ENCODE results near the gene ALKBH5. TPM values are rescaled to one million over a fixed set of nuclear protein-coding genes. Genes with fewer than 3 reads are reported as not detected.

ALKBH5 gene
- total RNA-seq, 1 donor from 2014 or later: 104 TPM

DNA sequence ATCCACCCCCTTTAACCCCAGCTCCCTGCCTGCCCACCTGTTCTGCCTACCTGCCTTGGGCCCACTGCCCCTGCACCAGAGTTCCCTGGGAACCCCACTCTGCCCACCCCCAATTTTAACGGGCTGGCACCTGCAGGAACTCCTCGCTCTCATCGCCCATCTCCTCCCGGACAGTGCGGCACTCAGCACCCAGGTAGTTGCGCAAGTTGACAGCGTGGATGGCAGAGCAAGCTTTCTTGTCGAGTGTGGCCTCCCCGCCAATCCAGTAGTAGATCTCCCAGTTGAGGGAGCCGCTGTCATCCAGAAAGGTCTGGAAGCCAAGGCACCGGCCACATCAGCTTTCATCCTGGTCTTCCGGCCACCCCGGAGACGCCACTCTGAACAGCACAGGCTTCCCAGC is 67.1 kb downstream of the ALKBH5 start:
- Mint-ChIP-seq H3K4me1 (peaks cover 4% of the 10 kb centered on the region), H3K9me3 (no peaks in the 10 kb centered on the region), H3K36me3 (ENCODE audit: low read depth) (peaks cover 5% of the 10 kb centered on the region), H3K27me3 (ENCODE audit: low read depth) (peaks cover 2% of the 10 kb centered on the region), H3K4me3 (no peak overlapping the region), H3K27ac (ENCODE audit: unreplicated experiment) (no peak overlapping the region)
- TF ChIP-seq, protein P1, sequence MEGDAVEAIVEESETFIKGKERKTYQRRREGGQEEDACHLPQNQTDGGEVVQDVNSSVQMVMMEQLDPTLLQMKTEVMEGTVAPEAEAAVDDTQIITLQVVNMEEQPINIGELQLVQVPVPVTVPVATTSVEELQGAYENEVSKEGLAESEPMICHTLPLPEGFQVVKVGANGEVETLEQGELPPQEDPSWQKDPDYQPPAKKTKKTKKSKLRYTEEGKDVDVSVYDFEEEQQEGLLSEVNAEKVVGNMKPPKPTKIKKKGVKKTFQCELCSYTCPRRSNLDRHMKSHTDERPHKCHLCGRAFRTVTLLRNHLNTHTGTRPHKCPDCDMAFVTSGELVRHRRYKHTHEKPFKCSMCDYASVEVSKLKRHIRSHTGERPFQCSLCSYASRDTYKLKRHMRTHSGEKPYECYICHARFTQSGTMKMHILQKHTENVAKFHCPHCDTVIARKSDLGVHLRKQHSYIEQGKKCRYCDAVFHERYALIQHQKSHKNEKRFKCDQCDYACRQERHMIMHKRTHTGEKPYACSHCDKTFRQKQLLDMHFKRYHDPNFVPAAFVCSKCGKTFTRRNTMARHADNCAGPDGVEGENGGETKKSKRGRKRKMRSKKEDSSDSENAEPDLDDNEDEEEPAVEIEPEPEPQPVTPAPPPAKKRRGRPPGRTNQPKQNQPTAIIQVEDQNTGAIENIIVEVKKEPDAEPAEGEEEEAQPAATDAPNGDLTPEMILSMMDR (conservative IDR thresholded peaks at IDR 0.05): no peak
- no peak for DNase-seq (ENCODE audit: low read depth, low spot score)

DNA sequence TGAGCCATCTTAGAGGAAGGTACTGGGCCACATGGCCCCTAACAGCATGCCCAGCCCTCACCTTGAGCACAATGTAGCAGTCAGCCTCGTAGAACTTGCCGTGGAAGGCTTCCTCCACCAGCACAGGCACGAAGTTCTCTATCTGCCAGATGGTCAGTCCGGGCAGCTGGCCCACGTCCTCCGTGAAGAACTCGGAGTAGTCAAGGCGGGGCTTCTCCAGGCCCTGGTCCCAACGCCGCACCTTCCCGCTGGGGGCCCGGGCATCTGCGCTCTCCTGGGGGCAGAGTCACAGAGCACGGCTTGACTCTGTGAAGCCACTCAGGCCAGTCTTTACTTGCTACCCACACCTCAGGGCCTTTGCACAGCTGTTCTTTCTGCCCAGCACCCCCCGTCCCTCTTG is 67.6 kb downstream of the ALKBH5 start:
- no peaks in the 10 kb centered on the region for H3K9me3 Mint-ChIP-seq
- peaks cover 5% of the 10 kb centered on the region for H3K36me3 Mint-ChIP-seq (ENCODE audit: low read depth)
- TF ChIP-seq, protein P1 (conservative IDR thresholded peaks at IDR 0.05): no peak
- no peak overlapping the region for H3K4me3 Mint-ChIP-seq
- H3K27me3 Mint-ChIP-seq (ENCODE audit: low read depth): peaks cover 2% of the 10 kb centered on the region
- no peak for DNase-seq (ENCODE audit: low read depth, low spot score)
- no peak overlapping the region for H3K27ac Mint-ChIP-seq (ENCODE audit: unreplicated experiment)
- peaks cover 4% of the 10 kb centered on the region for H3K4me1 Mint-ChIP-seq

DNA sequence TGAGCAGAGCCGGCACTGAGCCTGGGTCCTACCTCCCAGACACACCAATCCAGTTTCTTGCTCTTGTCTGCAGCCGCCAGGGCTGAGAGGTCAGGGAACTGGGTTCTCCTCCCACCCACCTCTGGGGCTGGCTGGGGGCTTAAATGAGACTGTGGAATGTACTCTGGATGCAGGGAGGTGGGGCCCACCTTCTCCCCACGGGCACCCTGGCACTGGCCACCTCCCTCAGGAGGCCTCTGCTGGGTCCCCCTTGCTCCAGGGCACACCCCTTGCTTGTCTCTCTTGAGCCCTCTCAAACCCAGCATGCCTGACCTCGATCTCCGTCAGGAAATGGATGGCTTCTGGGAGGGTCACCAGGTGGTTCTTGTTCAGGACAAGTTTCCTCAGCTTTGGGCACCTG is 68.5 kb downstream of the ALKBH5 start:
- Mint-ChIP-seq H3K27me3 (ENCODE audit: low read depth) (peaks cover 2% of the 10 kb centered on the region), H3K4me1 (peaks cover 7% of the 10 kb centered on the region), H3K36me3 (ENCODE audit: low read depth) (peaks cover 5% of the 10 kb centered on the region), H3K4me3 (no peak overlapping the region), H3K9me3 (no peaks in the 10 kb centered on the region), H3K27ac (ENCODE audit: unreplicated experiment) (no peak overlapping the region)
- no peak for DNase-seq (ENCODE audit: low read depth, low spot score)
- TF ChIP-seq, protein P1 (conservative IDR thresholded peaks at IDR 0.05): no peak

DNA sequence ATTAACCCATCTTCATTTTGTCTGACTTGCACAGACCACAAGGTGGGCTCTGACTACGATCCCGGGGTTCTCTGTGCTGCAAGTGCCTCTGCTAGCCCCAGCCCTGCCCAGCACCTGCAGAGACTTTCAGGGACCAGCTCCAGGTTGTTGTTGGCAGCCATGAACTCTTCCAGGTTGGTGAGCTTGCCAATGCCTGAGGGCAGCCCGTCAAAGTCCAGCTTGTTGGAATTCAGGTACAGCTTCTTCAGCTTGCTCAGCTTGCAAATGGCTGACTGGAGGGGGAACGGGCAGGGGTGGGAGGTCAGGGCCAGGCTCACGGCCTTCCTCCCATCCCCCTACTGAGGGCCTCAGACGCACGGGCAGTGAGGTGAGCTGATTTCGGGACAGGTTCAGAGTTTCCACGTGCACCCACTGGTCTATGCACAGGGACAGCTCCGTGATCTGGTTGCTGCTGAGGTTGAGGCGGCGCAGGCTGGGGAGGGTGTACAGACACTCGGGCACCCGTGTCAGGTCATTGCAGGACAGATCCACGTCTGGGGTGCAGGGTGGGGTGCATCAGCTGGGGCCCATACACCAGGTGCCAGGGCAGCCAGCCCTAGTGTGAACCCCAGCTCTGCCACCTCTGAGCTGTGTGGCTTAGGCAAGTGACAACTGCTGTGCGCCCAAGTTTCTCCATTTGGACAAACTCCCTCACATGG is 69.7 kb downstream of the ALKBH5 start:
- no peak for DNase-seq (ENCODE audit: low read depth, low spot score)
- H3K36me3 Mint-ChIP-seq (ENCODE audit: low read depth): peaks cover 2% of the 10 kb centered on the region

DNA sequence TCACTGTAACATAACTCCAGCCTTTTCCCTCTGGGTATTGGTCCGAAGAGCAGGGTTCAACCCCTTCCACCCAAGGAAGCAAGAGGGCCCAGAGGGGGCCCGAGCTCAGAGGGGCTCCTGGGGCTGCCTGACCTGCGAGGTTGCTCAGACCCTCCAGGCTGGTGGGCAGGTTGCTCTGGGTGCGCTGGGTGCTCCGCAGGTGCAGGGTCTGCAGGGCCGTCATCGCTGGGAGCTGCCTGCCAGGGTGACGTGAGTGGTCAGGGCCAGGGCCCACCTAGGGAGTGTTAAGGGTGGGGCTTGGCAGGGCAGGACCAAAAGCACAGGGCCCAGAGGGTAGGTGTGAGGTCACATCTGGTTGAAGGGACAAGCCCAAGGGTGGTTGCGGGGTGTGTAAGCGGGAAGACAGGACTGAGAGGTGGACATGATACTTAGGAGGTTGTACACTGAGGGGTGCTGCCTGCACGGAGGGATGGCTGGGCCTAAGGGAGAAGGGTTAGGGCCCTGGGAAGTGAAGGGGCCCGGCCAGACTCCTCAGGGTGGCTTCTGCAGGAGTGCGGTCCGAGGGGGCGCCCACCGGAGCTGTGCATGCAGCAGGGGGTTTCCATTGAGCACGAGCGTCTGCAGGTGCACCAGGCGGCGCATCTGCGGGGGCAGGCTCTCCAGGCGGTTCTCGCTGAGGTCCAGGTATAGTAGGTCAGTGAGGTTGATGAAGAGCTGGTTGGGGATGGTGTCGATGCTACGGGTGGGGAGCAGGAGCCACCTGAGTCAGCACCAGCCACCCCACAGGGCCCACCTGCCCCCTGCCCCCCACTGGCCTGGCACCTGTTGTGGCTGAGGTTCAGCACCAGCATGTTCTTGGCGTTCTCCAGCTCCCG is 70.6 kb downstream of the ALKBH5 start:
- no peaks in the 10 kb centered on the region for H3K27me3 Mint-ChIP-seq (ENCODE audit: low read depth)
- H3K4me1 Mint-ChIP-seq: peaks cover 9% of the 10 kb centered on the region
- DNase-seq (ENCODE audit: low read depth, low spot score): no peak
- TF ChIP-seq, protein P1 (conservative IDR thresholded peaks at IDR 0.05): no peak
- H3K36me3 Mint-ChIP-seq (ENCODE audit: low read depth): peaks cover 2% of the 10 kb centered on the region
- H3K27ac Mint-ChIP-seq (ENCODE audit: unreplicated experiment): peak overlapping the region; percentile 62
- no peak overlapping the region for H3K4me3 Mint-ChIP-seq
- H3K9me3 Mint-ChIP-seq: no peaks in the 10 kb centered on the region

More for the DNA sequence above, 69.7 kb downstream of the ALKBH5 start:
- Mint-ChIP-seq H3K27me3 (ENCODE audit: low read depth) (no peaks in the 10 kb centered on the region), H3K27ac (ENCODE audit: unreplicated experiment) (no peak overlapping the region), H3K4me3 (peak overlapping the region; percentile 49), H3K4me1 (peaks cover 9% of the 10 kb centered on the region), H3K9me3 (no peaks in the 10 kb centered on the region)
- TF ChIP-seq, protein P1 (conservative IDR thresholded peaks at IDR 0.05): no peak

Measured in neural crest cell (in vitro differentiated cells).